HG03378 (cell line): ENCODE measurements around the gene KCNQ1.

ENCODE experiments used
- ATAC-seq: cut with Tn5 transposase; IDR thresholded peaks from one replicate; pipeline ENCODE4 v1.9.1; 2021; ENCODE audit warnings: mild to moderate bottlenecking, moderate library complexity; ENCODE audit not compliant: unreplicated experiment

Gene KCNQ1

DNA sequence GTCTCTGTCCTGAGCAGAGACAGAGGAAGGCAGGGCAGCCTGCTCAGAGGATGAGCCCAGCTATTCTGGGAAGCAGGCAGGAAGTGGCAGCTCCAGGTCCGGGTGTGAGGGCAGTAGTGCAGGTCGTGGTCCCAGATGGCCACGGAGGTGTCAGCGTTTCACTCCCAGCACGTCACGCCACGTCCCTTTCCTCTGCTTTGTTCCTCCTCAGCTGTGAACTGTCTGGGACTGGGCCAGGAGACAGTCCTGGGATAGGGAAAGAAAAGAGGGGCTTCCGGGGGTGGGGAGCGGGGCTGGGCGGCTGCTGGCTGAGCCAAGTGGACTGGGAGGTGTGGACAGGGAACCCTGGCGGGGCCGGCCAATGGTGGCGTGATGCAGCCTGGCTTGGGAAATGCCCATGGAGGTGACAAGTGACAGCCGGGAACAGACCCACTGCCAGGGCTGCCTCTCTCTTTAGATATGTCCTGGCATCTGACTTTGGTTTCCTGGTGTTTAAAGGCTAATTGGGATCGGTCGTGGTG lies 64.7 kb downstream of the KCNQ1 start:
- ATAC-seq: no peak

DNA sequence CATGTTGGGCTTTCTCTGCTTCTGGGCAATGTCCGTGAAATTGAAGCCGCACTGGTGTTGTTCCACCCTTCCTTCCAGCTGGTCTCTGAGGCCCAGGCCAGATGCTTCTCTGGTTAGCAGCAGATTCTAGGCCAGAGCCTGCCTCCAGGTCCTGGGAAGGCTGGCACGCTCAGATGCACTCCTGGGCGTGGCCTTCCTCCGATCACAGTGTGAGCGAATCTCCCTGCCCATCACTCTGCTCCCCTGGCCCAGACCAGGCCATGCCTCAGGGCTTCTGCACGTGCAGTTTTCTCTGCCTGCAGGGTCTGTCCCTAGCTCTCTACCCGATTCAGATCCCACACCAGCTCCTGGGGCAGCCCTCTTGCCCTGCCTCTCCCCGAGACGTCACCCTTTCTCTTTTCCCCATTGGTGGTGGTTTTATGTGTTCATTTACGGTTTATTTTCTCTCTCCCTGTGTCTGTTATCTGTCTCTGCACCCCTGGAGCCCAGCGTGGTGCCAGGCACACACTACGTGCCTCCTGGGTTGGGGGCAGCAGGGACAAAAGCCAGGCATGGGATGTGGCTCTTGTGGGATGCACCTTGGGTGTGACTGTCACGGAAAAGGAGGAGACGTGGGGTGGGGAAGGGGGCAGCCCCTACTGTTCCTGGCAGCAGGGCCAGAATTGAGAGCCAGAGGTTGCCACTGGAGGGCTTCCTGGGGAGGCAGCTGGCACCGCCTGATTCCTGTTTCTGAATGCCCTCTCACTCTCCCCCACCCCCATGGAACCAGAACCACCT lies 66.0 kb downstream of the KCNQ1 start:
- ATAC-seq: no peak

GRCh38 chr11:2511421-2512369 lies 66.9 kb downstream of the KCNQ1 start:
- ATAC-seq: no peak

GRCh38 chr11:2512431-2513407 lies 67.9 kb downstream of the KCNQ1 start:
- ATAC-seq: no peak

GRCh38 chr11:2513441-2513840 lies 68.6 kb downstream of the KCNQ1 start:
- ATAC-seq: no peak

- no peak for ATAC-seq
Measured at GRCh38 chr11:2515401-2516275, 70.8 kb downstream of the KCNQ1 start.

- ATAC-seq: no peak
Measured at GRCh38 chr11:2516276-2517015, 71.6 kb downstream of the KCNQ1 start.

- no peak for ATAC-seq
Measured at GRCh38 chr11:2517016-2517385, 72.2 kb downstream of the KCNQ1 start.

- ATAC-seq: no peak
Measured at GRCh38 chr11:2517386-2518064, 72.7 kb downstream of the KCNQ1 start.

- no peak for ATAC-seq
Measured at GRCh38 chr11:2518111-2518982, 73.5 kb downstream of the KCNQ1 start.

GRCh38 chr11:2518983-2519340 lies 74.2 kb downstream of the KCNQ1 start:
- no peak for ATAC-seq

GRCh38 chr11:2519517-2519861 lies 74.7 kb downstream of the KCNQ1 start:
- ATAC-seq: no peak

GRCh38 chr11:2519862-2520735 lies 75.3 kb downstream of the KCNQ1 start:
- ATAC-seq: no peak

DNA sequence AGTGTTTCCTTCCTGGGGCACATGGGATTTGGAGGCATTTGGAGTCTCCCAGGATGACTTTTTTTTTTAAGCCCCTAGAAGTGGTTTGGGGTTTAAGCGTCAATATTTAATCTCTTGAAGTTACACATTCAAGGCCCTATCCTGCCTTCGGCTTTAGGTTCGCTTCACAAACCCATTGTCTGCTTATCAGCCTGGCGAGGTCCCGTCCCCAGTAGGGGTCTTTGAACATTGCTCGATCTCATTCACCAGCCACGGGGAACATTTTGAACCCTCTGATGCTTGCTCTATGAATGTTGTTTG lies 75.9 kb downstream of the KCNQ1 start:
- no peak for ATAC-seq

- no peak for ATAC-seq
Measured at GRCh38 chr11:2521081-2521732, 76.4 kb downstream of the KCNQ1 start.
